DND-41 (cell line): ENCODE data around the gene ACOX3.

Experiments
- CTCF ChIP-seq: IDR thresholded peaks from 2 replicates; pipeline ENCODE4 v1.5.1; 2012; ENCODE audit warnings: borderline replicate concordance, low read length, moderate library complexity, mild to moderate bottlenecking; ENCODE audit not compliant: poor library complexity, severe bottlenecking; ENCODE audit errors: extremely low read depth
- EZH2 ChIP-seq: IDR thresholded peaks from 3 replicates; pipeline ENCODE4 v1.6.1; 2012; ENCODE audit warnings: borderline replicate concordance, low read depth, mild to moderate bottlenecking, moderate library complexity, low read length, inconsistent platforms; ENCODE audit not compliant: severe bottlenecking

- no peak for TF ChIP-seq CTCF
- TF ChIP-seq EZH2: no peak
These were observed 39.7 kb upstream of the ACOX3 start for GRCh38 chr4:8480221-8480620.
